B cell (primary cell): ENCODE data around the gene FADS6. TPM values are rescaled to one million over a fixed set of nuclear protein-coding genes. Genes with fewer than 3 reads are reported as not detected.

ENCODE experiments used
- ATAC-seq: fragments of 200-7000 bp; cut with Tn5 transposase; one replicate; pipeline ENCODE4 v1.10.0; 2021; ENCODE audit warnings: low read depth, mild to moderate bottlenecking, moderate number of reproducible peaks, moderate library complexity
- CTCF ChIA-PET: fragments of 350-600 bp; sonication (Branson Sonifier 250); formaldehyde crosslinking; loops from one replicate; lab custom pipeline; 2021; ENCODE audit warnings: antibody characterized with exemption, inconsistent platforms; lab: Charles Lee
- POLR2A ChIA-PET: fragments of 350-600 bp; sonication (Branson Sonifier 250); formaldehyde crosslinking; loops from one replicate; lab custom pipeline; 2021; ENCODE audit warnings: antibody characterized with exemption; lab: Charles Lee
- DNase-seq: peaks from one replicate; pipeline ENCODE4 v3.0.0; 2013
- H2AFZ ChIP-seq: 2 replicates; pipeline ENCODE4 v1.6.1; 2012; ENCODE audit warnings: mild to moderate bottlenecking, low read depth, low read length; ENCODE audit not compliant: insufficient read depth, poor library complexity, severe bottlenecking
- H3K27ac ChIP-seq, 2 donors: 1 replicate in 1 of 2; 2 replicates in 1 of 2; pipeline ENCODE4 v1.5.1; 2012 to 2013; ENCODE audit warnings: low read length in 2 of 2, mild to moderate bottlenecking in 2 of 2, moderate library complexity in 1 of 2
- H3K27me3 ChIP-seq, 4 experiments: fragments of 200-600 bp in 1 of 4; sonication (generic) in 1 of 4; replicated peaks in 1 of 4; 1 replicate in 2 of 4; 2 replicates in 2 of 4; pipeline versions ENCODE4 v1.6.1 to v1.7.0; 2013 to 2016; ENCODE audit warnings: low read length in 3 of 4, mild to moderate bottlenecking in 2 of 4, mixed read lengths in 1 of 4, moderate library complexity in 1 of 4; ENCODE audit not compliant: insufficient read depth in 4 of 4, control insufficient read depth in 3 of 4; ENCODE audit errors: control extremely low read depth in 1 of 4
- H3K36me3 ChIP-seq, 2 experiments: replicated peaks in 1 of 2; 1 replicate in 1 of 2; 2 replicates in 1 of 2; pipeline versions ENCODE4 v1.6.1 to v1.7.1; 2013; ENCODE audit warnings: low read length in 1 of 2; ENCODE audit not compliant: insufficient read depth in 2 of 2, control insufficient read depth in 1 of 2; ENCODE audit errors: control extremely low read depth in 1 of 2, extremely low read depth in 1 of 2
- H3K4me1 ChIP-seq, 2 donors: fragments of 200-600 bp in 1 of 2; sonication (generic) in 1 of 2; 1 replicate in 1 of 2; 2 replicates in 1 of 2; pipeline versions ENCODE4 v1.5.1 to v1.6.1; 2013 to 2017; ENCODE audit warnings: low read length in 2 of 2; ENCODE audit not compliant: control insufficient read depth in 2 of 2, insufficient read depth in 2 of 2
- H3K4me2 ChIP-seq: replicated peaks from 2 replicates; pipeline ENCODE3; 2012; ENCODE audit warnings: mild to moderate bottlenecking, low read depth, low read length; ENCODE audit not compliant: poor library complexity, severe bottlenecking
- H3K4me3 ChIP-seq, 5 experiments: fragments of 200-600 bp in 1 of 5; sonication (generic) in 1 of 5; 1 replicate in 3 of 5; 2 replicates in 2 of 5; pipeline versions ENCODE4 v1.5.1 to v1.7.0; 2011 to 2016; ENCODE audit warnings: low read length in 4 of 5, mild to moderate bottlenecking in 4 of 5, low read depth in 2 of 5, control low read depth in 1 of 5, moderate library complexity in 1 of 5; ENCODE audit not compliant: insufficient read depth in 1 of 5; ENCODE audit errors: control extremely low read depth in 1 of 5, extremely low read depth in 1 of 5
- H3K79me2 ChIP-seq: fragments of 200-600 bp; sonication (generic); one replicate; pipeline ENCODE4 v1.6.0; 2016; ENCODE audit warnings: low read length; ENCODE audit not compliant: control insufficient read depth, insufficient read depth
- H3K9ac ChIP-seq: fragments of 200-600 bp; sonication (generic); 2 replicates; pipeline ENCODE4 v1.6.1; 2017; ENCODE audit warnings: mild to moderate bottlenecking, low read length, moderate library complexity
- H3K9me3 ChIP-seq, 3 donors: one replicate each; pipeline versions ENCODE4 v1.6.1 to v1.7.1; 2013; ENCODE audit warnings: low read length in 2 of 3; ENCODE audit not compliant: control insufficient read depth in 2 of 3, insufficient read depth in 1 of 3; ENCODE audit errors: control extremely low read depth in 1 of 3
- H4K20me1 ChIP-seq: 2 replicates; pipeline ENCODE4 v1.6.0; 2012; ENCODE audit warnings: mild to moderate bottlenecking, low read length; ENCODE audit not compliant: insufficient read depth, control insufficient read depth, poor library complexity, severe bottlenecking
- H3K27ac Mint-ChIP-seq: one replicate; pipeline ENCODE4 v1.8.0; 2021; ENCODE audit warnings: mixed read lengths
- H3K27me3 Mint-ChIP-seq: one replicate; pipeline ENCODE4 v1.8.0; 2021; ENCODE audit warnings: mixed read lengths
- H3K4me1 Mint-ChIP-seq: one replicate; pipeline ENCODE4 v1.8.0; 2021; ENCODE audit warnings: mixed read lengths
- H3K4me3 Mint-ChIP-seq: one replicate; pipeline ENCODE4 v1.8.0; 2021; ENCODE audit warnings: mixed read lengths
- H3K9me3 Mint-ChIP-seq: one replicate; pipeline ENCODE4 v1.8.0; 2022; ENCODE audit warnings: mixed read lengths; ENCODE audit not compliant: insufficient read depth
- EZH2 ChIP-seq: IDR thresholded peaks from 2 replicates; pipeline ENCODE4 v1.6.1; 2012; ENCODE audit warnings: borderline replicate concordance, low read depth, mild to moderate bottlenecking, moderate library complexity, low read length; ENCODE audit not compliant: insufficient read depth, poor library complexity, severe bottlenecking
- WGBS: methylation state at CpG from one replicate; pipeline ENCODE4 v1.1.5; 2013; ENCODE audit warnings: missing lambda C conversion rate; ENCODE audit not compliant: insufficient coverage; 5-methylcytosine and 5-hydroxymethylcytosine counted together
- intact Hi-C: fragments of 100-400 bp; cut with micrococcal nuclease; formaldehyde crosslinking; loops from one replicate; pipeline ENCODE4 v1.10.0; 2022
- polyA plus RNA-seq: library from polyadenylated mRNA; depleted of rRNA; stranded (reverse); fragments of >200 nt; gene quantifications from 2 replicates; pipeline ENCODE4 v1.2.3, GENCODE V29; 2012
- total RNA-seq, 2 donors: library from RNA; stranded (reverse); fragments of 120-200 nt in 1 of 2; gene quantifications; 1 replicate in 1 of 2; 2 replicates in 1 of 2; pipeline versions ENCODE4 v1.2.3 to v1.2.4, GENCODE V29; 2013 to 2022
- TF ChIP-seq, protein P1 (sequence below): fragments of 200-600 bp; IDR thresholded peaks from one replicate; pipeline ENCODE4 v1.8.0; 2022; ENCODE audit warnings: antibody characterized with exemption, mild to moderate bottlenecking

FADS6 gene
- total and polyA plus RNA-seq, 2 donors (not counting 1 experiment from before 2014, with no cell fraction given) = not detected

GRCh38 chr17:74930535-74931036, 37.2 kb upstream of the FADS6 start:
- CTCF ChIA-PET = no interaction called here
- 96% methylated on average over 23 of the region's 24 CpGs for WGBS

GRCh38 chr17:74928786-74929185, 35.4 kb upstream of the FADS6 start:
- peaks cover 0 to 52% (median 19%) of the 10 kb centered on the region in 4 experiments for H3K27me3 ChIP-seq
- H3K27ac ChIP-seq = no peak overlapping the region
- ATAC-seq = no peak
- intact Hi-C loops = no loop called here
- CTCF ChIA-PET = no interaction called here
- peaks cover 0 to 11% (median 0%) of the 10 kb centered on the region in 3 donors for H3K9me3 ChIP-seq
- DNase-seq = no peak
- peaks cover 10 to 11% of the 10 kb centered on the region in 2 donors for H3K4me1 ChIP-seq
- no peak overlapping the region for H3K4me2 ChIP-seq
- no peaks in the 10 kb centered on the region for H3K79me2 ChIP-seq
- H2AFZ ChIP-seq = no peak overlapping the region
- no peaks in the 10 kb centered on the region for H4K20me1 ChIP-seq
- H3K4me3 ChIP-seq = no peak overlapping the region
- H3K36me3 ChIP-seq = no peaks in the 10 kb centered on the region
- POLR2A ChIA-PET = no interaction called here
- H3K9ac ChIP-seq = no peak overlapping the region
- peaks cover 72% of the 10 kb centered on the region for H3K27me3 Mint-ChIP-seq
- no peak overlapping the region for H3K27ac Mint-ChIP-seq
- TF ChIP-seq, protein P1, sequence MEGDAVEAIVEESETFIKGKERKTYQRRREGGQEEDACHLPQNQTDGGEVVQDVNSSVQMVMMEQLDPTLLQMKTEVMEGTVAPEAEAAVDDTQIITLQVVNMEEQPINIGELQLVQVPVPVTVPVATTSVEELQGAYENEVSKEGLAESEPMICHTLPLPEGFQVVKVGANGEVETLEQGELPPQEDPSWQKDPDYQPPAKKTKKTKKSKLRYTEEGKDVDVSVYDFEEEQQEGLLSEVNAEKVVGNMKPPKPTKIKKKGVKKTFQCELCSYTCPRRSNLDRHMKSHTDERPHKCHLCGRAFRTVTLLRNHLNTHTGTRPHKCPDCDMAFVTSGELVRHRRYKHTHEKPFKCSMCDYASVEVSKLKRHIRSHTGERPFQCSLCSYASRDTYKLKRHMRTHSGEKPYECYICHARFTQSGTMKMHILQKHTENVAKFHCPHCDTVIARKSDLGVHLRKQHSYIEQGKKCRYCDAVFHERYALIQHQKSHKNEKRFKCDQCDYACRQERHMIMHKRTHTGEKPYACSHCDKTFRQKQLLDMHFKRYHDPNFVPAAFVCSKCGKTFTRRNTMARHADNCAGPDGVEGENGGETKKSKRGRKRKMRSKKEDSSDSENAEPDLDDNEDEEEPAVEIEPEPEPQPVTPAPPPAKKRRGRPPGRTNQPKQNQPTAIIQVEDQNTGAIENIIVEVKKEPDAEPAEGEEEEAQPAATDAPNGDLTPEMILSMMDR = no peak
- TF ChIP-seq EZH2 = no peak
- no peaks in the 10 kb centered on the region for H3K9me3 Mint-ChIP-seq
- peaks cover 10% of the 10 kb centered on the region for H3K4me1 Mint-ChIP-seq
- WGBS = 93% methylated on average over 4 of the region's 6 CpGs
- no peak overlapping the region for H3K4me3 Mint-ChIP-seq

More at GRCh38 chr17:74930535-74931036, 37.2 kb upstream of the FADS6 start:
- Histone ChIP-seq H2AFZ (no peak overlapping the region), H3K4me3 (no peak overlapping the region), H3K27ac (no peak overlapping the region), H3K79me2 (no peaks in the 10 kb centered on the region), H3K9me3 (no peaks in the 10 kb centered on the region), H3K9ac (no peak overlapping the region), H3K27me3 (peaks cover 0 to 43% (median 7%) of the 10 kb centered on the region in 4 experiments), H3K4me1 (no peaks in the 10 kb centered on the region), H3K4me2 (no peak overlapping the region), H3K36me3 (no peaks in the 10 kb centered on the region), H4K20me1 (no peaks in the 10 kb centered on the region)
- H3K27me3 Mint-ChIP-seq = peaks cover 64% of the 10 kb centered on the region
- no peaks in the 10 kb centered on the region for H3K4me1 Mint-ChIP-seq
- TF ChIP-seq EZH2 = no peak
- TF ChIP-seq, protein P1 = no peak
- intact Hi-C loops = no loop called here
- no peak overlapping the region for H3K27ac Mint-ChIP-seq
- no peaks in the 10 kb centered on the region for H3K9me3 Mint-ChIP-seq
- POLR2A ChIA-PET = no interaction called here
- H3K4me3 Mint-ChIP-seq = no peak overlapping the region
- ATAC-seq (no peak), DNase-seq (no peak)
